Hepatocyte (in vitro differentiated cells): ENCODE measurements around the gene HS1BP3.

Source experiments
- CTCF ChIP-seq: fragments of 200-600 bp; sonication (generic); IDR thresholded peaks from 2 replicates; pipeline ENCODE4 v1.5.1; 2016; ENCODE audit warnings: antibody characterized with exemption, mild to moderate bottlenecking; ENCODE audit not compliant: poor library complexity
- EZH2 ChIP-seq: fragments of 200-600 bp; sonication (generic); IDR thresholded peaks from 2 replicates; pipeline ENCODE4 v1.6.1; 2016; ENCODE audit warnings: antibody characterized with exemption, mild to moderate bottlenecking, borderline replicate concordance
- EZH2phosphoT487 ChIP-seq: fragments of 200-600 bp; sonication (generic); IDR thresholded peaks from one replicate; pipeline ENCODE4 v1.6.1; 2018; ENCODE audit warnings: antibody characterized with exemption, mild to moderate bottlenecking, low read depth, moderate library complexity; ENCODE audit not compliant: unreplicated experiment, severe bottlenecking

GRCh38 chr2:20574930-20575329 lies 76.0 kb downstream of the HS1BP3 start:
- TF ChIP-seq CTCF: no peak
- TF ChIP-seq EZH2phosphoT487: no peak
- no peak for TF ChIP-seq EZH2
